Karpas-422 (cell line): ENCODE data around the gene ZBTB34. TPM values are rescaled to one million over a fixed set of nuclear protein-coding genes. Genes with fewer than 3 reads are reported as not detected.

Experiments used
- DNase-seq: peaks from one replicate; pipeline ENCODE4 v3.0.0-alpha.2; 2015
- H2AFZ ChIP-seq: fragments of 200-600 bp; sonication (generic); 2 replicates; pipeline ENCODE4 v1.6.1; 2014; ENCODE audit warnings: antibody characterized with exemption, low read length, mixed read lengths
- H3K27ac ChIP-seq: fragments of 200-600 bp; sonication (generic); 2 replicates; pipeline ENCODE4 v1.5.1; 2014; ENCODE audit warnings: mild to moderate bottlenecking, low read length, moderate library complexity
- H3K27me3 ChIP-seq: fragments of 200-600 bp; sonication (generic); 2 replicates; pipeline ENCODE4 v1.6.1; 2014; ENCODE audit warnings: low read length, mixed read lengths
- H3K36me3 ChIP-seq: fragments of 200-600 bp; sonication (generic); 2 replicates; pipeline ENCODE4 v1.6.1; 2014; ENCODE audit warnings: low read length, mixed read lengths; ENCODE audit not compliant: insufficient read depth
- H3K4me1 ChIP-seq: fragments of 200-600 bp; sonication (generic); 2 replicates; pipeline ENCODE4 v1.6.1; 2014; ENCODE audit warnings: mild to moderate bottlenecking, low read length, mixed read lengths
- H3K4me2 ChIP-seq: fragments of 200-600 bp; sonication (generic); 2 replicates; pipeline ENCODE4 v1.6.1; 2014; ENCODE audit warnings: low read length, low read depth, mild to moderate bottlenecking; ENCODE audit not compliant: poor library complexity, severe bottlenecking
- H3K4me3 ChIP-seq: fragments of 200-600 bp; sonication (generic); 2 replicates; pipeline ENCODE4 v1.5.1; 2014; ENCODE audit warnings: mild to moderate bottlenecking, antibody characterized with exemption, low read length, mixed read lengths
- H3K79me2 ChIP-seq: fragments of 200-600 bp; sonication (generic); 2 replicates; pipeline ENCODE4 v1.6.1; 2014; ENCODE audit warnings: mild to moderate bottlenecking, low read length, mixed read lengths
- H3K9ac ChIP-seq: fragments of 200-600 bp; sonication (generic); 2 replicates; pipeline ENCODE4 v1.6.0; 2014; ENCODE audit warnings: low read length
- H3K9me2 ChIP-seq: fragments of 200-600 bp; sonication (generic), shearing (Covaris generic); replicated peaks from 2 replicates; pipeline ENCODE4 v1.6.0; 2014; ENCODE audit warnings: mild to moderate bottlenecking, low read length, moderate library complexity; ENCODE audit not compliant: insufficient read depth
- H3K9me3 ChIP-seq: fragments of 300-700, 200-600 bp; sonication (generic); 2 replicates; pipeline ENCODE4 v1.6.1; 2014; ENCODE audit warnings: low read length, mixed read lengths
- H4K20me1 ChIP-seq: fragments of 200-600 bp; sonication (generic); 2 replicates; pipeline ENCODE4 v1.6.1; 2014; ENCODE audit warnings: mild to moderate bottlenecking, antibody characterized with exemption, low read length, low read depth; ENCODE audit not compliant: insufficient read depth
- total RNA-seq: library from RNA; depleted of rRNA; stranded (reverse); fragments of >200 nt; shearing (Covaris generic); gene quantifications from 2 replicates; pipeline ENCODE4 v1.2.3, GENCODE V29; 2014; ENCODE audit warnings: low replicate concordance

Gene ZBTB34
- total RNA-seq, 1 experiment from 2014 or later = 8.1 TPM

DNA sequence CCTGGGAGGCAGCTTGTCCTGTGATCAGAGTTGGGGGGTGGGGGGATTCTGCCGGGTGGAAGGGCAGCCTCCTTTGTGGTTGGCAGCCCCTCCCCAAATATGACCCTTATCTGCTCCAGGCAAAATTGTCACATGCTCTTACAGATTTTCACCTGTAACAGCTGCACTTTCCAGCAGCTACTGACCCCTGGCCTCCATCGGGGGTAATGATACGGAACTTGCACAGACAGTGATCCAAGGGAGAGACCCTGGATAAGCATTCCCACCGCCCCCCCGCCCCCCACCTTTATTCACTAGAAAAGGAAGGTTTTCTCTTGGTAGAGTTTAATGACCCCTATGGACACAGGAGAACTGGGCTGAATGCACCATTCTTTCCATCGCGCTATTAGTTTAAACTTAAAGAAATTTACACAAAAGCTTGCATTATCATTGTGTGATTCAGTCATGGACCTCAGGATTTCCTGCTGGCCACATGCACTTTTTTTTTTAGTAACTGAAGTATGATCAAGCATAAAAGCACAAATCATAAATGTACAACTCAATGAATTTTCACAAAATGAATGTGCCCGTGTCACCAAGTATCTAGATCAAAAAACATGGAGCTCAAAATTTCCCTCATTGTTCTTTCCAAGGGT lies 10.7 kb upstream of the ZBTB34 start:
- Histone ChIP-seq H3K4me3 (no peak overlapping the region), H4K20me1 (no peaks in the 10 kb centered on the region), H3K27ac (no peak overlapping the region), H3K79me2 (no peaks in the 10 kb centered on the region), H3K9ac (no peak overlapping the region), H3K9me2 (no peaks in the 10 kb centered on the region), H3K4me2 (no peak overlapping the region), H3K4me1 (no peaks in the 10 kb centered on the region; the same call in 1 of the 2 replicates), H3K36me3 (no peaks in the 10 kb centered on the region), H3K27me3 (no peaks in the 10 kb centered on the region), H3K9me3 (no peaks in the 10 kb centered on the region), H2AFZ (no peak overlapping the region)
- no peak for DNase-seq

GRCh38 chr9:126851286-126851880 lies 9.1 kb upstream of the ZBTB34 start:
- no peak for DNase-seq
- no peak overlapping the region for H3K9ac ChIP-seq
- H3K27ac ChIP-seq = no peak overlapping the region
- H3K27me3 ChIP-seq = no peaks in the 10 kb centered on the region
- H3K4me2 ChIP-seq = no peak overlapping the region
- no peaks in the 10 kb centered on the region for H3K79me2 ChIP-seq
- H4K20me1 ChIP-seq = no peaks in the 10 kb centered on the region
- H3K36me3 ChIP-seq = no peaks in the 10 kb centered on the region
- no peaks in the 10 kb centered on the region for H3K9me3 ChIP-seq
- H3K9me2 ChIP-seq = no peaks in the 10 kb centered on the region
- H3K4me3 ChIP-seq = no peak overlapping the region
- H2AFZ ChIP-seq = no peak overlapping the region
- H3K4me1 ChIP-seq = no peaks in the 10 kb centered on the region; the same call in 1 of the 2 replicates

- Histone ChIP-seq H3K9me3 (no peaks in the 10 kb centered on the region), H3K27ac (no peak overlapping the region), H3K9me2 (no peaks in the 10 kb centered on the region), H3K36me3 (no peaks in the 10 kb centered on the region), H4K20me1 (no peaks in the 10 kb centered on the region), H3K4me3 (no peak overlapping the region), H3K79me2 (no peaks in the 10 kb centered on the region), H2AFZ (no peak overlapping the region), H3K4me1 (no peaks in the 10 kb centered on the region; the same call in 1 of the 2 replicates), H3K27me3 (no peaks in the 10 kb centered on the region), H3K9ac (no peak overlapping the region), H3K4me2 (no peak overlapping the region)
- no peak for DNase-seq
Measured at GRCh38 chr9:126852086-126852688, 8.3 kb upstream of the ZBTB34 start.

DNA sequence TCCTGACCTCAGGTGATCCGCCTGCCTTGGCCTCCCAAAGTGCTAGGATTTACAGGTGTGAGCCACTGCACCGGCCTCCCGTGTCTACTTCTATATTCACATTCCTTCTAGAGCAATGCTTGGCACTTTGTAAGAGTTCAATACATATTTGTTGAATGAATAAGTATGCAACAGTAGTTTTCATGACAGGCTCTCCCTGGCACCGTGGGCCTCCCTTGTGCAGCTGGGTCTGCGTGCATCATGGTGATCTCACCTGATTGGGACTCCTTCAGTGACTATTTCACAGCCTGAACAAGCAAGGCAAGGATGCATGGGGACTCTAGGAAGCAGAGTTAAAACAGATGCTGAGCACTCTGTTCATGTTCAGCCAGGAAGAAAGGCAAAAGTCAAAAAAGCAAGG lies 6.8 kb upstream of the ZBTB34 start:
- no peak overlapping the region for H3K4me2 ChIP-seq
- no peak overlapping the region for H2AFZ ChIP-seq
- no peak overlapping the region for H3K9ac ChIP-seq
- H3K9me3 ChIP-seq = no peaks in the 10 kb centered on the region
- no peaks in the 10 kb centered on the region for H3K27me3 ChIP-seq
- no peaks in the 10 kb centered on the region for H3K4me1 ChIP-seq
- H3K27ac ChIP-seq = no peak overlapping the region
- H3K36me3 ChIP-seq = no peaks in the 10 kb centered on the region
- no peak for DNase-seq
- no peaks in the 10 kb centered on the region for H4K20me1 ChIP-seq
- H3K4me3 ChIP-seq = no peak overlapping the region
- H3K79me2 ChIP-seq = no peaks in the 10 kb centered on the region
- no peaks in the 10 kb centered on the region for H3K9me2 ChIP-seq

DNA sequence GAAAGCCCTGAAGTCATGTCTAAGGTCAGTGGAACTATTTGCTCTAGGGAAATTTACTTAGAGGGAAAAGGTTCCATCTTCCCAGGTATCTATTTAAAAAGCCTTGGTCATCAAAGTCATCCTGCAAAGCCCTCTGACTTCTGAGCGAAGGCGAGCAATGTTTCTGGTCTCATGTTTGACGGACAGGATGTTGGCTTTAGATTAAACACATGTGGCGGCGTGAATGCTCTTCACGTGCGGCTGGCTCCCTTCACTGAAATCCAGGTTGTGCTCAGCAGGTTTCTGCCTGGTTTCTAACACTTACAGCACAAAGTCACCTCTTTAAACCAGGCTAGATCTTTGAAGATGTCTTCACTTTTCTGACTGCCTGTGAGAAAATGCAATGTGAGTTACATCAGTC lies 5.7 kb upstream of the ZBTB34 start:
- no peaks in the 10 kb centered on the region for H3K36me3 ChIP-seq
- H2AFZ ChIP-seq = no peak overlapping the region
- no peaks in the 10 kb centered on the region for H3K9me3 ChIP-seq
- H3K4me3 ChIP-seq = no peak overlapping the region
- no peak for DNase-seq
- H3K27ac ChIP-seq = no peak overlapping the region
- no peaks in the 10 kb centered on the region for H3K27me3 ChIP-seq
- H3K9ac ChIP-seq = no peak overlapping the region
- peaks cover 4% of the 10 kb centered on the region for H3K4me1 ChIP-seq
- no peaks in the 10 kb centered on the region for H3K79me2 ChIP-seq
- H3K4me2 ChIP-seq = no peak overlapping the region
- no peaks in the 10 kb centered on the region for H4K20me1 ChIP-seq
- no peaks in the 10 kb centered on the region for H3K9me2 ChIP-seq

DNA sequence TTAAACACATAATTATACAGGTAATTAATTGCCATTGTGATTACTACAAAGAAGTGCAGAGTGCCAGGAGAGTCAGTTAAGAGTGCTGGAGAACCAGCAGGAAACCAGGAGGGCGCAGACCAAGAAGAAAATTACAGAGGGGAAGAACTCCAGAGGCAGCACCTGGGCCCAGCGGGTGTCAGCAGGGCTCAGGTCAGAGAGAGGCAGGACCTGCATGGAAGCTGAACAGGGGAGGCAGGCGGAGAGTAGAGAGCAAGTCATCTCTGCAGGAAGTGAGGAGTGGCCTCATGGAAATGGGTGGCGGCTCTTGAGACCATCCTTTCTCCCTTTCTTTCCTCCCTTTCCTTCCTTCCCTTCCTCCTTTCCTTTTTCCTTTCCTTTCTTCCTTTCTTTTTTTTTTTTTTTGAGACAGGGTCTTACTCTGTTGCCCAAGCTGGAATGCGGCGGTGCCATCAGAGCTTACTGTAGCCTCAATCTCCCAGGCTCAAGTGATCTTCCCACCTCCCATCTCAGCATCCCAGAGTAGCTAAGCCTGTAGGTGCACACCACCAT lies 4.0 kb upstream of the ZBTB34 start:
- H4K20me1 ChIP-seq = no peaks in the 10 kb centered on the region
- no peak overlapping the region for H3K4me3 ChIP-seq
- no peaks in the 10 kb centered on the region for H3K27me3 ChIP-seq
- H3K27ac ChIP-seq = no peak overlapping the region
- H3K9me3 ChIP-seq = no peaks in the 10 kb centered on the region
- no peaks in the 10 kb centered on the region for H3K36me3 ChIP-seq
- H3K9me2 ChIP-seq = no peaks in the 10 kb centered on the region
- H3K9ac ChIP-seq = no peak overlapping the region
- peaks cover 11% of the 10 kb centered on the region for H3K4me1 ChIP-seq
- peaks cover 5% of the 10 kb centered on the region for H3K79me2 ChIP-seq
- no peak for DNase-seq
- H2AFZ ChIP-seq = no peak overlapping the region
- no peak overlapping the region for H3K4me2 ChIP-seq

- Histone ChIP-seq H3K4me2 (no peak overlapping the region), H3K9me2 (no peaks in the 10 kb centered on the region), H3K79me2 (peaks cover 11% of the 10 kb centered on the region), H3K9ac (no peak overlapping the region), H4K20me1 (no peaks in the 10 kb centered on the region), H3K4me3 (no peak overlapping the region), H3K27me3 (no peaks in the 10 kb centered on the region), H3K4me1 (peaks cover 21% of the 10 kb centered on the region), H3K36me3 (no peaks in the 10 kb centered on the region), H3K27ac (no peak overlapping the region), H3K9me3 (no peaks in the 10 kb centered on the region), H2AFZ (no peak overlapping the region)
- no peak for DNase-seq
Measured at GRCh38 chr9:126857261-126857960, 3.0 kb upstream of the ZBTB34 start.

DNA sequence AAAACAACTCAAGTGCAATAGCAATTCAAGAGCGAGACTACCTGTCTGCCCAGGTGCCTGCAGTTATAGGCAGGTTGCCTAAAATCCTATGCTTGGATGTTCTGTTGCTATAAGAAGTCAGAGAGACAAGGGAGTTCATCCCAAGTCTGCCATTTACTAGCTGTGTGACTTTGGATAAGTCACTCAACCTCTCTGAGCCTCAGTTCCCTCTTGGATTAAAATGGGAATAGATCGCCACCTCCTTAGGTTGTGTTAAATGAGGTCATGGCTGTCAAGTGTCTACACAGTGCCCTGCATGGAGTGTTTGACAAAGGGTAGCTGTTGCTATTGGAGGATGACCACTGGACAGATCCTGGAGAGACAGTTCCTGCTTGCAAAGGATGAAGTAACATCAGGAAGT lies 1.3 kb upstream of the ZBTB34 start:
- no peak overlapping the region for H3K27ac ChIP-seq
- no peaks in the 10 kb centered on the region for H3K9me3 ChIP-seq
- no peak overlapping the region for H3K4me3 ChIP-seq
- no peaks in the 10 kb centered on the region for H4K20me1 ChIP-seq
- no peak overlapping the region for H3K4me2 ChIP-seq
- DNase-seq = no peak
- H3K4me1 ChIP-seq = peaks cover 34% of the 10 kb centered on the region
- H3K9me2 ChIP-seq = no peaks in the 10 kb centered on the region
- H3K27me3 ChIP-seq = no peaks in the 10 kb centered on the region
- H3K9ac ChIP-seq = no peak overlapping the region
- no peak overlapping the region for H2AFZ ChIP-seq
- no peaks in the 10 kb centered on the region; the same call in 1 of the 2 replicates for H3K36me3 ChIP-seq
- H3K79me2 ChIP-seq = peaks cover 28% of the 10 kb centered on the region
